WTC11 (cell line): ENCODE data around the gene TBC1D1. TPM values are rescaled to one million over a fixed set of nuclear protein-coding genes. Genes with fewer than 3 reads are reported as not detected.

Experiments
- ATAC-seq: fragments of 200-7000 bp; cut with Tn5 transposase; 2 replicates; pipeline ENCODE4 v1.10.0; 2021; ENCODE audit warnings: mild to moderate bottlenecking, moderate library complexity
- CTCF ChIA-PET: fragments of 300-600 bp; sonication (Branson Sonifier 250); formaldehyde crosslinking; loops from one replicate; lab custom pipeline; 2021; ENCODE audit warnings: antibody characterized with exemption; lab: Charles Lee
- POLR2A ChIA-PET: fragments of 350-600 bp; sonication (Branson Sonifier 250); formaldehyde crosslinking; loops from one replicate; lab custom pipeline; 2021; ENCODE audit warnings: antibody characterized with exemption; lab: Charles Lee
- DNase-seq: peaks from one replicate; pipeline ENCODE4 v3.0.0; 2021; ENCODE audit warnings: low spot score
- H3K27ac Mint-ChIP-seq: 2 replicates; pipeline ENCODE4 v1.8.0; 2021; ENCODE audit warnings: mixed read lengths
- H3K27me3 Mint-ChIP-seq: 2 replicates; pipeline ENCODE4 v1.8.0; 2021; ENCODE audit warnings: low read depth, mild to moderate bottlenecking, moderate library complexity, mixed read lengths
- H3K36me3 Mint-ChIP-seq: 2 replicates; pipeline ENCODE4 v1.8.0; 2021; ENCODE audit warnings: mixed read lengths
- H3K4me1 Mint-ChIP-seq: 2 replicates; pipeline ENCODE4 v1.8.0; 2022; ENCODE audit warnings: mixed read lengths
- H3K4me3 Mint-ChIP-seq: 2 replicates; pipeline ENCODE4 v1.8.0; 2021; ENCODE audit warnings: mild to moderate bottlenecking, moderate library complexity, mixed read lengths
- H3K9me3 Mint-ChIP-seq: 2 replicates; pipeline ENCODE4 v1.8.0; 2021; ENCODE audit warnings: mixed read lengths
- ATF1 ChIP-seq: sonication (generic); formaldehyde crosslinking; IDR thresholded peaks from 2 replicates; pipeline ENCODE4 v1.8.1; 2023; ENCODE audit warnings: mild to moderate bottlenecking, moderate library complexity, missing genetic modification reagents
- CREB1 ChIP-seq: sonication (generic); formaldehyde crosslinking; IDR thresholded peaks from 2 replicates; pipeline ENCODE4 v1.8.0; 2023; ENCODE audit warnings: mild to moderate bottlenecking, missing genetic modification reagents
- CTCF ChIP-seq: fragments of 200-600 bp; IDR thresholded peaks from 2 replicates; pipeline ENCODE4 v1.8.0; 2022; ENCODE audit warnings: antibody characterized with exemption
- EMX1 ChIP-seq: fragments of 250-450 bp; sonication (Bioruptor Pico); IDR thresholded peaks from 2 replicates; pipeline ENCODE4 v1.8.0; 2021; ENCODE audit warnings: mild to moderate bottlenecking
- ESRRA ChIP-seq: sonication (generic); formaldehyde crosslinking; IDR thresholded peaks from 2 replicates; pipeline ENCODE4 v1.8.1; 2022; ENCODE audit warnings: mild to moderate bottlenecking, missing genetic modification reagents, borderline replicate concordance
- JAZF1 ChIP-seq: fragments of 250-450 bp; sonication (Bioruptor Pico); IDR thresholded peaks from 2 replicates; pipeline ENCODE4 v1.9.0; 2021; ENCODE audit warnings: moderate library complexity, mild to moderate bottlenecking, inconsistent platforms
- MXD4 ChIP-seq: fragments of 250-450 bp; sonication (Bioruptor Pico); IDR thresholded peaks from 2 replicates; pipeline ENCODE4 v1.8.0; 2021; ENCODE audit warnings: mild to moderate bottlenecking, moderate library complexity, borderline replicate concordance
- MYBL2 ChIP-seq: sonication (generic); formaldehyde crosslinking; IDR thresholded peaks from 2 replicates; pipeline ENCODE4 v1.8.1; 2023; ENCODE audit warnings: mild to moderate bottlenecking, moderate library complexity, missing genetic modification reagents
- NFATC4 ChIP-seq: fragments of 250-450 bp; sonication (Bioruptor Pico); IDR thresholded peaks from 2 replicates; pipeline ENCODE4 v1.9.0; 2021; ENCODE audit warnings: mild to moderate bottlenecking
- NFYB ChIP-seq: sonication (generic); formaldehyde crosslinking; conservative IDR thresholded peaks from 2 replicates; pipeline ENCODE4 v1.8.0; 2022; ENCODE audit warnings: low read depth, missing genetic modification reagents
- NR1H2 ChIP-seq: sonication (generic); formaldehyde crosslinking; IDR thresholded peaks from 2 replicates; pipeline ENCODE4 v1.9.0; 2021; ENCODE audit warnings: mild to moderate bottlenecking, moderate library complexity, missing genetic modification reagents
- NR3C1 ChIP-seq: sonication (generic); formaldehyde crosslinking; conservative IDR thresholded peaks from 2 replicates; pipeline ENCODE4 v1.8.1; 2023; ENCODE audit warnings: low read depth, mild to moderate bottlenecking, missing genetic modification reagents
- TP53 ChIP-seq: sonication (generic); formaldehyde crosslinking; IDR thresholded peaks from 2 replicates; pipeline ENCODE4 v1.8.1; 2023; ENCODE audit warnings: mild to moderate bottlenecking, missing genetic modification reagents
- USF1 ChIP-seq: sonication (generic); formaldehyde crosslinking; IDR thresholded peaks from 2 replicates; pipeline ENCODE4 v1.8.0; 2022; ENCODE audit warnings: mild to moderate bottlenecking, missing genetic modification reagents
- ZBTB43 ChIP-seq: sonication (generic); formaldehyde crosslinking; IDR thresholded peaks from 2 replicates; pipeline ENCODE4 v1.8.1; 2023; ENCODE audit warnings: mild to moderate bottlenecking, missing genetic modification reagents
- ZNF121 ChIP-seq: sonication (generic); formaldehyde crosslinking; IDR thresholded peaks from 2 replicates; pipeline ENCODE4 v1.8.0; 2023; ENCODE audit warnings: missing genetic modification reagents
- ZNF263 ChIP-seq: sonication (generic); formaldehyde crosslinking; IDR thresholded peaks from 2 replicates; pipeline ENCODE4 v1.8.1; 2022; ENCODE audit warnings: low read depth, mild to moderate bottlenecking, moderate library complexity, missing genetic modification reagents
- ZNF396 ChIP-seq: fragments of 250-450 bp; sonication (Bioruptor Pico); IDR thresholded peaks from 2 replicates; pipeline ENCODE4 v1.8.0; 2021; ENCODE audit warnings: mild to moderate bottlenecking, moderate library complexity, borderline replicate concordance
- total RNA-seq: library from RNA; stranded (reverse); gene quantifications from 3 replicates; pipeline ENCODE4 v1.2.3, GENCODE V29; 2021
- TF ChIP-seq, protein P1 (sequence below): sonication (generic); formaldehyde crosslinking; conservative IDR thresholded peaks from 2 replicates; pipeline ENCODE4 v1.8.1; 2023; ENCODE audit warnings: mild to moderate bottlenecking, low read depth, missing genetic modification reagents, moderate library complexity
- TF ChIP-seq, protein P2 (sequence below): sonication (generic); formaldehyde crosslinking; IDR thresholded peaks from 2 replicates; pipeline ENCODE4 v1.8.0; 2023; ENCODE audit warnings: missing genetic modification reagents
- TF ChIP-seq, protein P3 (sequence below): sonication (generic); formaldehyde crosslinking; IDR thresholded peaks from 2 replicates; pipeline ENCODE4 v1.8.1; 2022; ENCODE audit warnings: low read depth, missing genetic modification reagents, borderline replicate concordance

TBC1D1 gene
- total RNA-seq, 1 experiment from 2014 or later: 134 TPM

DNA sequence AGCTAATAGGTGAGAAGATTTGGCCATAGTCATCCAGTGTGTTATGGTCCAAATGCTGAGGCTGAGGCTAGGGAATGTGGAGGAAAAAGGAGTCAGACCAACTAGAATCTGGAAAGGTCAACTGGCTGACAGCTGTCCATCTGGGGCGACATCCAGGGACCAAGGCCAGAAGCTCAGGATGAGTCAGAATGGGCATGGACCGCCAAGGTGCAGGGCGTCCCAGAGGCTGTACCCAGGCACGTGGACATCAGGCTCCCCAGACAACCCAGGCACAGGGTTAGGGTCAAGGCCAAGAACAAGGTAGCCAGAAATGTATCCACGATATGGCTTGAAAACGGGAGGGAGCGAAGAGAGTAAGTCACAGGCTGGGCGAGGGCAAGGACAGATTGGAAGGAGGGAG, 43.2 kb downstream of the TBC1D1 start:
- CTCF ChIA-PET: no interaction called here

GRCh38 chr4:37934609-37935008, 43.7 kb downstream of the TBC1D1 start:
- H3K4me3 Mint-ChIP-seq: no peak overlapping the region
- H3K9me3 Mint-ChIP-seq: peaks cover 11% of the 10 kb centered on the region
- no peak for DNase-seq

More for the DNA sequence above, 43.2 kb downstream of the TBC1D1 start:
- H3K27ac Mint-ChIP-seq: no peak overlapping the region
- peaks cover 9% of the 10 kb centered on the region for H3K9me3 Mint-ChIP-seq
- H3K27me3 Mint-ChIP-seq: no peaks in the 10 kb centered on the region
- no peak overlapping the region for H3K4me3 Mint-ChIP-seq
- peaks cover under 1% of the 10 kb centered on the region; the same call in 1 of the 2 replicates for H3K4me1 Mint-ChIP-seq
- ATAC-seq (no peak), DNase-seq (no peak)
- H3K36me3 Mint-ChIP-seq: no peaks in the 10 kb centered on the region
- TF ChIP-seq, protein P1, sequence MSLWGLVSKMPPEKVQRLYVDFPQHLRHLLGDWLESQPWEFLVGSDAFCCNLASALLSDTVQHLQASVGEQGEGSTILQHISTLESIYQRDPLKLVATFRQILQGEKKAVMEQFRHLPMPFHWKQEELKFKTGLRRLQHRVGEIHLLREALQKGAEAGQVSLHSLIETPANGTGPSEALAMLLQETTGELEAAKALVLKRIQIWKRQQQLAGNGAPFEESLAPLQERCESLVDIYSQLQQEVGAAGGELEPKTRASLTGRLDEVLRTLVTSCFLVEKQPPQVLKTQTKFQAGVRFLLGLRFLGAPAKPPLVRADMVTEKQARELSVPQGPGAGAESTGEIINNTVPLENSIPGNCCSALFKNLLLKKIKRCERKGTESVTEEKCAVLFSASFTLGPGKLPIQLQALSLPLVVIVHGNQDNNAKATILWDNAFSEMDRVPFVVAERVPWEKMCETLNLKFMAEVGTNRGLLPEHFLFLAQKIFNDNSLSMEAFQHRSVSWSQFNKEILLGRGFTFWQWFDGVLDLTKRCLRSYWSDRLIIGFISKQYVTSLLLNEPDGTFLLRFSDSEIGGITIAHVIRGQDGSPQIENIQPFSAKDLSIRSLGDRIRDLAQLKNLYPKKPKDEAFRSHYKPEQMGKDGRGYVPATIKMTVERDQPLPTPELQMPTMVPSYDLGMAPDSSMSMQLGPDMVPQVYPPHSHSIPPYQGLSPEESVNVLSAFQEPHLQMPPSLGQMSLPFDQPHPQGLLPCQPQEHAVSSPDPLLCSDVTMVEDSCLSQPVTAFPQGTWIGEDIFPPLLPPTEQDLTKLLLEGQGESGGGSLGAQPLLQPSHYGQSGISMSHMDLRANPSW (CRISPR knock-in tag): no peak
- TF ChIP-seq JAZF1 (CRISPR knock-in tag) (no peak), EMX1 (CRISPR knock-in tag) (no peak), USF1 (CRISPR knock-in tag) (no peak)
- POLR2A ChIA-PET: no interaction called here

GRCh38 chr4:37935026-37935425, 44.1 kb downstream of the TBC1D1 start:
- Mint-ChIP-seq H3K4me1 (no peaks in the 10 kb centered on the region), H3K27ac (no peak overlapping the region), H3K9me3 (peaks cover 11% of the 10 kb centered on the region), H3K4me3 (no peak overlapping the region), H3K36me3 (no peaks in the 10 kb centered on the region), H3K27me3 (no peaks in the 10 kb centered on the region)
- CTCF ChIA-PET: no interaction called here
- POLR2A ChIA-PET: no interaction called here
- ATAC-seq (no peak), DNase-seq (no peak)
- TF ChIP-seq NR1H2 (CRISPR knock-in tag) (no peak), ATF1 (no peak), TP53 (no peak), MYBL2 (CRISPR knock-in tag) (no peak), CTCF (no peak), ZBTB43 (CRISPR knock-in tag) (no peak), CREB1 (no peak), ESRRA (CRISPR knock-in tag) (no peak), MXD4 (no peak), ZNF263 (no peak), NFATC4 (CRISPR knock-in tag) (no peak), ZNF121 (CRISPR knock-in tag) (no peak), ZNF396 (CRISPR knock-in tag) (no peak)
- TF ChIP-seq, protein P2, sequence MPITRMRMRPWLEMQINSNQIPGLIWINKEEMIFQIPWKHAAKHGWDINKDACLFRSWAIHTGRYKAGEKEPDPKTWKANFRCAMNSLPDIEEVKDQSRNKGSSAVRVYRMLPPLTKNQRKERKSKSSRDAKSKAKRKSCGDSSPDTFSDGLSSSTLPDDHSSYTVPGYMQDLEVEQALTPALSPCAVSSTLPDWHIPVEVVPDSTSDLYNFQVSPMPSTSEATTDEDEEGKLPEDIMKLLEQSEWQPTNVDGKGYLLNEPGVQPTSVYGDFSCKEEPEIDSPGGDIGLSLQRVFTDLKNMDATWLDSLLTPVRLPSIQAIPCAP (CRISPR knock-in tag): no peak
- TF ChIP-seq, protein P3, sequence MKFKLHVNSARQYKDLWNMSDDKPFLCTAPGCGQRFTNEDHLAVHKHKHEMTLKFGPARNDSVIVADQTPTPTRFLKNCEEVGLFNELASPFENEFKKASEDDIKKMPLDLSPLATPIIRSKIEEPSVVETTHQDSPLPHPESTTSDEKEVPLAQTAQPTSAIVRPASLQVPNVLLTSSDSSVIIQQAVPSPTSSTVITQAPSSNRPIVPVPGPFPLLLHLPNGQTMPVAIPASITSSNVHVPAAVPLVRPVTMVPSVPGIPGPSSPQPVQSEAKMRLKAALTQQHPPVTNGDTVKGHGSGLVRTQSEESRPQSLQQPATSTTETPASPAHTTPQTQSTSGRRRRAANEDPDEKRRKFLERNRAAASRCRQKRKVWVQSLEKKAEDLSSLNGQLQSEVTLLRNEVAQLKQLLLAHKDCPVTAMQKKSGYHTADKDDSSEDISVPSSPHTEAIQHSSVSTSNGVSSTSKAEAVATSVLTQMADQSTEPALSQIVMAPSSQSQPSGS (CRISPR knock-in tag): no peak

More at GRCh38 chr4:37934609-37935008, 43.7 kb downstream of the TBC1D1 start:
- H3K36me3 Mint-ChIP-seq: no peaks in the 10 kb centered on the region
- ChIA-PET CTCF (no interaction called here), POLR2A (no interaction called here)
- H3K27ac Mint-ChIP-seq: no peak overlapping the region
- H3K27me3 Mint-ChIP-seq: no peaks in the 10 kb centered on the region
- TF ChIP-seq NFYB (no peak), ZBTB43 (CRISPR knock-in tag) (no peak), NR3C1 (CRISPR knock-in tag) (no peak)
- ATAC-seq: no peak
- H3K4me1 Mint-ChIP-seq: no peaks in the 10 kb centered on the region
